GM23248 (cell line): ENCODE data around the gene VAV2. TPM values are rescaled to one million over a fixed set of nuclear protein-coding genes. Genes with fewer than 3 reads are reported as not detected.
A peak's percentile ranks its signal among the peaks of the same experiment; 100 is the strongest.

Source experiments
- DNase-seq: peaks from one replicate; pipeline ENCODE4 v3.0.0-alpha.2; 2015
- H2AFZ ChIP-seq: fragments of 200-600 bp; sonication (generic); 2 replicates; pipeline ENCODE4 v1.6.1; 2016; ENCODE audit warnings: antibody characterized with exemption
- H3F3A ChIP-seq: fragments of 200-600 bp; sonication (generic); 2 replicates; pipeline ENCODE4 v1.6.1; 2016; ENCODE audit warnings: mild to moderate bottlenecking, antibody characterized with exemption, mixed run types; ENCODE audit not compliant: insufficient read depth
- H3K27ac ChIP-seq: fragments of 200-600 bp; sonication (generic); 2 replicates; pipeline ENCODE4 v1.5.1; 2016; ENCODE audit warnings: mild to moderate bottlenecking
- H3K27me3 ChIP-seq: fragments of 200-600 bp; sonication (generic); replicated peaks from 2 replicates; pipeline ENCODE4 v1.6.1; 2016; ENCODE audit warnings: mild to moderate bottlenecking; ENCODE audit not compliant: insufficient read depth
- H3K36me3 ChIP-seq: fragments of 200-600 bp; sonication (generic); 2 replicates; pipeline ENCODE4 v1.6.1; 2016; ENCODE audit warnings: low read depth, mild to moderate bottlenecking
- H3K4me1 ChIP-seq: fragments of 200-600 bp; sonication (generic); 2 replicates; pipeline ENCODE4 v1.6.1; 2016; ENCODE audit warnings: mild to moderate bottlenecking; ENCODE audit not compliant: insufficient read depth
- H3K4me2 ChIP-seq: fragments of 200-600 bp; sonication (generic); one replicate; pipeline ENCODE4 v1.6.1; 2016; ENCODE audit warnings: mild to moderate bottlenecking; ENCODE audit not compliant: unreplicated experiment
- H3K4me3 ChIP-seq: fragments of 200-600 bp; sonication (generic); 2 replicates; pipeline ENCODE4 v1.5.1; 2016; ENCODE audit warnings: mild to moderate bottlenecking
- H3K79me2 ChIP-seq: fragments of 200-600 bp; sonication (generic); 2 replicates; pipeline ENCODE4 v1.6.1; 2016; ENCODE audit warnings: mild to moderate bottlenecking; ENCODE audit not compliant: insufficient read depth
- H3K9ac ChIP-seq: fragments of 200-600 bp; sonication (generic); 2 replicates; pipeline ENCODE4 v1.6.1; 2016; ENCODE audit warnings: mild to moderate bottlenecking
- H3K9me2 ChIP-seq: fragments of 200-600 bp; sonication (generic); 2 replicates; pipeline ENCODE4 v1.6.1; 2016; ENCODE audit warnings: mixed run types, mild to moderate bottlenecking, moderate library complexity; ENCODE audit not compliant: insufficient read depth
- H3K9me3 ChIP-seq: fragments of 200-600 bp; sonication (generic); one replicate; pipeline ENCODE4 v1.6.1; 2017; ENCODE audit warnings: low read depth
- H4K20me1 ChIP-seq: fragments of 200-600 bp; sonication (generic); 2 replicates; pipeline ENCODE4 v1.6.0; 2016; ENCODE audit not compliant: insufficient read depth
- EZH2 ChIP-seq: fragments of 200-600 bp; sonication (generic); IDR thresholded peaks from 2 replicates; pipeline ENCODE4 v1.6.1; 2018; ENCODE audit warnings: antibody characterized with exemption, mild to moderate bottlenecking; ENCODE audit not compliant: insufficient read depth, poor library complexity, severe bottlenecking
- EZH2phosphoT487 ChIP-seq: fragments of 200-600 bp; sonication (generic); IDR thresholded peaks from 2 replicates; pipeline ENCODE4 v1.6.1; 2018; ENCODE audit warnings: antibody characterized with exemption, moderate library complexity, mild to moderate bottlenecking, low read depth; ENCODE audit not compliant: insufficient read depth
- WGBS, 2 experiments: methylation state at CpG; one replicate each; pipeline ENCODE4 v1.1.6; 2015 to 2017; ENCODE audit warnings: low lambda C conversion rate in 2 of 2, low coverage in 1 of 2; ENCODE audit errors: missing lambda C conversion rate in 2 of 2; 5-methylcytosine and 5-hydroxymethylcytosine counted together
- in situ Hi-C: fragments of 300-500 bp; cut with MboI; formaldehyde crosslinking; loops from 2 replicates; pipeline ENCODE4 v1.15.0; 2020
- polyA plus RNA-seq: library from polyadenylated mRNA; unstranded; fragments of >200 nt; fragmentation: Nextera tagmentation; extraction: Ambion mirVana; gene quantifications from 2 replicates; pipeline ENCODE4 v1.2.1, GENCODE V29; 2016
- total RNA-seq: library from RNA; depleted of rRNA; stranded (reverse); fragments of >200 nt; shearing (Covaris generic); gene quantifications from 2 replicates; pipeline ENCODE4 v1.2.3, GENCODE V29; 2014; rRNA removed

VAV2 gene
- total RNA-seq (8.3 and 9.0 TPM in 2 replicates), polyA plus RNA-seq (6.7 and 7.3 TPM in 2 replicates)

GRCh38 chr9:133991964-133992779 lies at the start of gene VAV2:
Gene VAV2 (minus strand): TSS chr9:133992324. CDS start chr9:133992278, 46 bp downstream.
- TF ChIP-seq EZH2 (no peak), EZH2phosphoT487 (no peak)

DNA sequence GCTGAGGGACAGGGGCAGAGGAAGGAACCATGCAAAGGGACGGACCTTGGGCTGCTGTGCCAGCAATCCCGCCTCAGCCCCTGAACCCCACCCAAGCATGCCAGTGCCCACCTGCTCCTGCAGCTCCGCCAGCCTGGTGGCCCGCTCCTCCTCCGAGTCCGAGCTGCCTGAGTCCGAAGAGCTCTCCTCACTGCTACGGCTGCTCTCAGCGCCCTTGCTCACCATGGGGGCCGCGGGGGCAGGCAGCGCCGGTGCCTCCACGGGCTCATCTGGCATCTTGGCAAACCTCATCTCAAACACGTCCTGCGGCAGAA lies 49.5 kb upstream of the VAV2 start:
- H3K9ac ChIP-seq = no peak overlapping the region
- H3K4me3 ChIP-seq = no peak overlapping the region
- no peaks in the 10 kb centered on the region for H3K27me3 ChIP-seq
- H2AFZ ChIP-seq = no peak overlapping the region
- H3K36me3 ChIP-seq = peaks cover 9% of the 10 kb centered on the region; the same call in 1 of the 2 replicates
- H3K4me1 ChIP-seq = no peaks in the 10 kb centered on the region
- no peak for DNase-seq
- TF ChIP-seq EZH2 (no peak), EZH2phosphoT487 (no peak)
- no peak overlapping the region for H3K27ac ChIP-seq
- no peak overlapping the region for H3K4me2 ChIP-seq
- in situ Hi-C loops = no loop called here
- 93 to 95% methylated on average over 16 of the region's 16 CpGs for WGBS, 2 experiments
- no peaks in the 10 kb centered on the region for H3K9me3 ChIP-seq
- H4K20me1 ChIP-seq = no peaks in the 10 kb centered on the region
- H3K9me2 ChIP-seq = no peaks in the 10 kb centered on the region
- no peaks in the 10 kb centered on the region for H3F3A ChIP-seq
- no peaks in the 10 kb centered on the region for H3K79me2 ChIP-seq

More at GRCh38 chr9:133991964-133992779, at the start of gene VAV2:
- H4K20me1 ChIP-seq = no peaks in the 10 kb centered on the region
- peaks cover 7% of the 10 kb centered on the region; the same call in 1 of the 2 replicates for H3K4me1 ChIP-seq
- peak within 1 kb of the TSS; percentile 89 for H3K27ac ChIP-seq
- in situ Hi-C loops = loop anchor here (5.0 kb wide), 1 partner anchor 205 kb away; no protein-coding TSS in a partner anchor
- H3K9me3 ChIP-seq = no peaks in the 10 kb centered on the region
- H3K4me3 ChIP-seq = peak within 1 kb of the TSS; percentile 85
- peak within 1 kb of the TSS; percentile 89 for H3K9ac ChIP-seq
- peak within 1 kb of the TSS; percentile 80 for H2AFZ ChIP-seq
- H3F3A ChIP-seq = no peaks in the 10 kb centered on the region
- peak; percentile 77 for DNase-seq
- peaks cover 38% of the 10 kb centered on the region for H3K79me2 ChIP-seq
- H3K9me2 ChIP-seq = no peaks in the 10 kb centered on the region
- WGBS, 2 experiments = 0 to 1% methylated on average over 38 to 73 of the region's 124 CpGs
- peak within 1 kb of the TSS; percentile 93 for H3K4me2 ChIP-seq
- no peaks in the 10 kb centered on the region for H3K27me3 ChIP-seq
- H3K36me3 ChIP-seq = no peaks in the 10 kb centered on the region

- no peaks in the 10 kb centered on the region for H3K9me3 ChIP-seq
- H3K4me2 ChIP-seq = no peak overlapping the region
- no peaks in the 10 kb centered on the region for H3K27me3 ChIP-seq
- no peak for DNase-seq
- H3F3A ChIP-seq = no peaks in the 10 kb centered on the region
- in situ Hi-C loops = no loop called here
- no peak overlapping the region for H2AFZ ChIP-seq
- H3K9ac ChIP-seq = no peak overlapping the region
- no peak overlapping the region for H3K27ac ChIP-seq
- H4K20me1 ChIP-seq = no peaks in the 10 kb centered on the region
- no peak overlapping the region for H3K4me3 ChIP-seq
- TF ChIP-seq EZH2 (no peak), EZH2phosphoT487 (no peak)
- 75 to 77% methylated on average over 21 of the region's 21 CpGs for WGBS, 2 experiments
- H3K36me3 ChIP-seq = peaks cover 9% of the 10 kb centered on the region; the same call in 1 of the 2 replicates
- H3K79me2 ChIP-seq = no peaks in the 10 kb centered on the region
- no peaks in the 10 kb centered on the region for H3K4me1 ChIP-seq
- H3K9me2 ChIP-seq = no peaks in the 10 kb centered on the region
Measured at GRCh38 chr9:134040781-134041648, 48.9 kb upstream of the VAV2 start.

DNA sequence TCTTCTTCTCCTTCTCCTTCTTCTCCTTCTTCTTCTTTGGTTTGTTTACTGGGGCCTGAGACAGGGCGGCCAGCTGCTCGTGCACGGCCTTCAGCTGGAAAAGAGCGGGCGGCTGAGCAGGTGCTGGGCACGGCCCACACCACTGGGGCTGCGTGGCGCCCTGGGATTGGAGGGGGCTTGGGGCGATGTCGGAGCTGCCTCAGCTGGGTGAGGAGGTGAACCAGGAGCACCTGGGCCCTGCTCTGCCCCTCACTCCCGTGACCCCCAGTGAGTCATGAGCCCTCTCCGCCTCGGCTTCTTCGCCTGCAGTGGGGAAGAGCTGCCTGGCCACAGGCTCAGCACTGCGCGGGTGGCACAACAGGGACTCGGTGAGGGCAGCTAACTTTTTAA lies 48.0 kb upstream of the VAV2 start:
- Histone ChIP-seq H3K27ac (no peak overlapping the region), H3K9me2 (no peaks in the 10 kb centered on the region), H3K4me3 (no peak overlapping the region), H3K9me3 (no peaks in the 10 kb centered on the region), H3K4me1 (no peaks in the 10 kb centered on the region), H3K4me2 (no peak overlapping the region), H2AFZ (no peak overlapping the region), H3F3A (no peaks in the 10 kb centered on the region), H3K27me3 (no peaks in the 10 kb centered on the region), H3K9ac (no peak overlapping the region), H4K20me1 (no peaks in the 10 kb centered on the region), H3K79me2 (no peaks in the 10 kb centered on the region), H3K36me3 (peaks cover 9% of the 10 kb centered on the region; the same call in 1 of the 2 replicates)
- in situ Hi-C loops = no loop called here
- WGBS, 2 experiments = 96 to 99% methylated on average over 17 of the region's 17 CpGs
- no peak for TF ChIP-seq EZH2phosphoT487
- no peak for TF ChIP-seq EZH2
- DNase-seq = no peak
